Thymus (tissue), 14 donors: ENCODE measurements around the gene WIPF1. TPM values are rescaled to one million over a fixed set of nuclear protein-coding genes. Genes with fewer than 3 reads are reported as not detected.

ENCODE experiments used
- DNase-seq, 9 donors: peaks; one replicate each; pipeline ENCODE4 v3.0.0-alpha.2; 2013; ENCODE audit warnings: low spot score in 9 of 9, low read depth in 6 of 9, missing footprints in 1 of 9
- H3K27ac ChIP-seq, 2 donors: one replicate each; pipeline ENCODE4 v1.5.1; 2013; ENCODE audit warnings: control low read depth in 1 of 2, low read depth in 1 of 2, low read length in 1 of 2, mild to moderate bottlenecking in 1 of 2, moderate library complexity in 1 of 2
- H3K27me3 ChIP-seq, 2 donors: one replicate each; pipeline ENCODE4 v1.5.1; 2013; ENCODE audit warnings: low read length in 1 of 2; ENCODE audit not compliant: control insufficient read depth in 2 of 2, insufficient read depth in 1 of 2
- H3K36me3 ChIP-seq, 2 donors: one replicate each; pipeline ENCODE4 v1.5.1; 2013; ENCODE audit warnings: low read length in 1 of 2, mild to moderate bottlenecking in 1 of 2, moderate library complexity in 1 of 2; ENCODE audit not compliant: control insufficient read depth in 2 of 2, insufficient read depth in 2 of 2
- H3K4me1 ChIP-seq, 2 donors: one replicate each; pipeline ENCODE4 v1.5.1; 2013; ENCODE audit warnings: low read length in 2 of 2; ENCODE audit not compliant: control insufficient read depth in 2 of 2, insufficient read depth in 2 of 2
- H3K4me3 ChIP-seq, 2 donors: one replicate each; pipeline ENCODE4 v1.5.1; 2013; ENCODE audit warnings: low read length in 2 of 2, control low read depth in 1 of 2, mild to moderate bottlenecking in 1 of 2
- H3K9me3 ChIP-seq, 2 donors: one replicate each; pipeline ENCODE4 v1.5.1; 2013; ENCODE audit warnings: low read length in 1 of 2, mild to moderate bottlenecking in 1 of 2; ENCODE audit not compliant: control insufficient read depth in 2 of 2, insufficient read depth in 1 of 2
- WGBS: extraction: QIAGEN DNeasy Blood & Tissue Kit; methylation state at CpG from one replicate; pipeline ENCODE4 v1.1.7; 2013; 5-methylcytosine and 5-hydroxymethylcytosine counted together
- long read RNA-seq, 10 donors: transcript quantifications; one replicate each; lab custom pipeline, GENCODE V29; 2026
- polyA plus RNA-seq: library from polyadenylated mRNA; stranded (reverse); fragments of 200-250 nt; gene quantifications from one replicate; pipeline ENCODE4 v1.2.3, GENCODE V29; 2013
- total RNA-seq: library from RNA; stranded (reverse); fragments of 120-200 nt; gene quantifications from one replicate; pipeline ENCODE4 v1.2.4, GENCODE V29; 2013
- donor health status: healthy.

The WIPF1 gene
- total RNA-seq: 21.9 TPM
- 65.0 TPM for polyA plus RNA-seq
- long read RNA-seq, donor 1: 0 reads
- long read RNA-seq, donor 2, full-length matches to known transcripts: 18 of 83 reads
- long read RNA-seq, donor 2, partial matches to known transcripts: 65 of 83 reads
- long read RNA-seq, donor 2, other reads (novel, unspliced or antisense): 0 of 83 reads
- long read RNA-seq, donor 3, full-length matches to known transcripts: 14 of 31 reads
- long read RNA-seq, donor 3, partial matches to known transcripts: 17 of 31 reads
- long read RNA-seq, donor 3, other reads (novel, unspliced or antisense): 0 of 31 reads
- long read RNA-seq, donor 4, partial matches to known transcripts: 9 of 12 reads
- long read RNA-seq, donor 4, other reads (novel, unspliced or antisense): 0 of 12 reads
- long read RNA-seq, donor 5, full-length matches to known transcripts: 10 of 50 reads
- long read RNA-seq, donor 5, partial matches to known transcripts: 40 of 50 reads
- long read RNA-seq, donor 5, other reads (novel, unspliced or antisense): 0 of 50 reads
- long read RNA-seq, donor 6, full-length matches to known transcripts: 12 of 18 reads
- long read RNA-seq, donor 6, partial matches to known transcripts: 6 of 18 reads
- long read RNA-seq, donor 6, other reads (novel, unspliced or antisense): 0 of 18 reads
- long read RNA-seq, donor 7, full-length matches to known transcripts: 10 of 36 reads
- long read RNA-seq, donor 7, partial matches to known transcripts: 26 of 36 reads
- long read RNA-seq, donor 7, other reads (novel, unspliced or antisense): 0 of 36 reads
- long read RNA-seq, donor 8, transcript WIPF1-205 (5 exons, 1,772 nt): major isoform, 5 of 12 reads
- long read RNA-seq, donor 8, partial matches to known transcripts: 7 of 12 reads
- long read RNA-seq, donor 8, other reads (novel, unspliced or antisense): 0 of 12 reads
- long read RNA-seq, donor 9, partial matches to known transcripts: 6 of 10 reads
- long read RNA-seq, donor 9, other reads (novel, unspliced or antisense): 0 of 10 reads
- long read RNA-seq, donor 10, full-length matches to known transcripts: 4 of 21 reads
- long read RNA-seq, donor 10, partial matches to known transcripts: 17 of 21 reads
- long read RNA-seq, donor 10, other reads (novel, unspliced or antisense): 0 of 21 reads

GRCh38 chr2:174597345-174598047 lies at the start of gene WIPF1:
TSS of gene WIPF1 (minus strand) at chr2:174597804. CDS start at chr2:174585573, 12,231 bp downstream.
- 6% methylated on average over 6 of the region's 6 CpGs for WGBS
- peaks cover 25 to 59% of the 10 kb centered on the region in 2 donors for H3K4me1 ChIP-seq
- H3K27ac ChIP-seq: peak within 1 kb of the TSS; percentile 73 to 81
- no peaks in the 10 kb centered on the region for H3K27me3 ChIP-seq
- peak in 4 of 9 donors; percentile 47 to 82 (median 53) for DNase-seq
- no peaks in the 10 kb centered on the region for H3K9me3 ChIP-seq
- peak within 1 kb of the TSS; percentile 33 to 37 for H3K4me3 ChIP-seq
- peaks cover 0 to 9% of the 10 kb centered on the region in 2 donors for H3K36me3 ChIP-seq

- no peak for DNase-seq
- WGBS: 98% methylated on average over 2 of the region's 2 CpGs
Measured at GRCh38 chr2:174645296-174645695, 47.7 kb upstream of the WIPF1 start.

GRCh38 chr2:174644406-174644805 lies 46.8 kb upstream of the WIPF1 start:
- Histone ChIP-seq H3K4me1 (peaks cover 0 to 3% of the 10 kb centered on the region in 2 donors), H3K36me3 (peaks cover 0 to 4% of the 10 kb centered on the region in 2 donors), H3K27ac (no peak overlapping the region), H3K9me3 (peaks cover 0 to 5% of the 10 kb centered on the region in 2 donors), H3K27me3 (no peaks in the 10 kb centered on the region), H3K4me3 (no peak overlapping the region)
- WGBS: 99% methylated on average over 1 of the region's 1 CpG
- DNase-seq: no peak

More at GRCh38 chr2:174645296-174645695, 47.7 kb upstream of the WIPF1 start:
- Histone ChIP-seq H3K27ac (no peak overlapping the region), H3K4me3 (no peak overlapping the region), H3K27me3 (no peaks in the 10 kb centered on the region), H3K4me1 (peaks cover 7 to 10% of the 10 kb centered on the region in 2 donors), H3K36me3 (peaks cover 0 to 4% of the 10 kb centered on the region in 2 donors), H3K9me3 (peaks cover 0 to 6% of the 10 kb centered on the region in 2 donors)

GRCh38 chr2:174643356-174643755 lies 45.8 kb upstream of the WIPF1 start:
- Histone ChIP-seq H3K36me3 (peaks cover 0 to 4% of the 10 kb centered on the region in 2 donors), H3K27me3 (no peaks in the 10 kb centered on the region), H3K27ac (no peak overlapping the region), H3K4me3 (no peak overlapping the region), H3K4me1 (no peaks in the 10 kb centered on the region), H3K9me3 (no peaks in the 10 kb centered on the region)
- 98% methylated on average over 6 of the region's 6 CpGs for WGBS
- DNase-seq: no peak

GRCh38 chr2:174641168-174641567 lies 43.6 kb upstream of the WIPF1 start:
- no peak for DNase-seq
- WGBS: 98% methylated on average over 1 of the region's 1 CpG
- Histone ChIP-seq H3K27me3 (no peaks in the 10 kb centered on the region), H3K36me3 (no peaks in the 10 kb centered on the region), H3K4me1 (no peaks in the 10 kb centered on the region), H3K4me3 (no peak overlapping the region), H3K9me3 (no peaks in the 10 kb centered on the region), H3K27ac (no peak overlapping the region)

- Histone ChIP-seq H3K27ac (no peak overlapping the region), H3K27me3 (no peaks in the 10 kb centered on the region), H3K9me3 (no peaks in the 10 kb centered on the region), H3K36me3 (no peaks in the 10 kb centered on the region), H3K4me3 (no peak overlapping the region), H3K4me1 (peaks cover 15 to 33% of the 10 kb centered on the region in 2 donors)
- WGBS: 94% methylated on average over 1 of the region's 1 CpG
- no peak for DNase-seq
Measured at GRCh38 chr2:174636987-174637386, 39.4 kb upstream of the WIPF1 start.

- Histone ChIP-seq H3K36me3 (peaks cover 0 to 5% of the 10 kb centered on the region in 2 donors), H3K27ac (peak overlapping the region in 1 of 2 donors; percentile 90), H3K9me3 (no peaks in the 10 kb centered on the region), H3K4me1 (peaks cover 15 to 38% of the 10 kb centered on the region in 2 donors), H3K4me3 (no peak overlapping the region), H3K27me3 (no peaks in the 10 kb centered on the region)
- peak in 1 of 9 donors; percentile 47 for DNase-seq
- 96% methylated on average over 3 of the region's 3 CpGs for WGBS
Measured at GRCh38 chr2:174635776-174636404, 38.3 kb upstream of the WIPF1 start.

- Histone ChIP-seq H3K36me3 (peaks cover 0 to 13% of the 10 kb centered on the region in 2 donors), H3K4me1 (peaks cover 18 to 41% of the 10 kb centered on the region in 2 donors), H3K4me3 (peak overlapping the region; percentile 62 to 68), H3K27ac (peak overlapping the region; percentile 90 to 93), H3K27me3 (no peaks in the 10 kb centered on the region), H3K9me3 (no peaks in the 10 kb centered on the region)
- WGBS: 94% methylated on average over 3 of the region's 3 CpGs
- DNase-seq: no peak
Measured at GRCh38 chr2:174635015-174635593, 37.5 kb upstream of the WIPF1 start.
